Measurements from ENCODE around the gene RALY. TPM values are rescaled to one million over a fixed set of nuclear protein-coding genes. Genes with fewer than 3 reads are reported as not detected.

The RALY gene
- total RNA-seq, 1 donor: 42.3 TPM

DNA sequence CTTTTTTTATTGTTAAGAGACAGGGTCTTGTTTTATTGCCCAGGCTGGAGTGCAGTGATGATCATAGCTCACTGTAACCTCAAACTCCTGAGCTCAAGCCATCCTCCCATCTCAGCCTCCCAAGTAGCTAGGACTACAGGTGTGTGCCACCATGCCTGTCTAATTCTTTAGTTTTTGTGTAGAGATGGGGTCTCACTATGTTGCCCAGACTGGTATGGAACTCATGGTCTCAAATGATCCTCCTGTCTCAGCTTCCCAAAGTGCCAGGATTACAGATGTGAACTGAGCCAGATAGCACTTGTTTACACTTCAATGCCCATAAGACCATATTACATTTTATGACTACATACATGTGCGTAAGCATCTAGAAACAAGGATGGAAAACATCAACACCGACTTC is 100.2 kb downstream of the RALY start:
- TF ChIP-seq, protein P1, sequence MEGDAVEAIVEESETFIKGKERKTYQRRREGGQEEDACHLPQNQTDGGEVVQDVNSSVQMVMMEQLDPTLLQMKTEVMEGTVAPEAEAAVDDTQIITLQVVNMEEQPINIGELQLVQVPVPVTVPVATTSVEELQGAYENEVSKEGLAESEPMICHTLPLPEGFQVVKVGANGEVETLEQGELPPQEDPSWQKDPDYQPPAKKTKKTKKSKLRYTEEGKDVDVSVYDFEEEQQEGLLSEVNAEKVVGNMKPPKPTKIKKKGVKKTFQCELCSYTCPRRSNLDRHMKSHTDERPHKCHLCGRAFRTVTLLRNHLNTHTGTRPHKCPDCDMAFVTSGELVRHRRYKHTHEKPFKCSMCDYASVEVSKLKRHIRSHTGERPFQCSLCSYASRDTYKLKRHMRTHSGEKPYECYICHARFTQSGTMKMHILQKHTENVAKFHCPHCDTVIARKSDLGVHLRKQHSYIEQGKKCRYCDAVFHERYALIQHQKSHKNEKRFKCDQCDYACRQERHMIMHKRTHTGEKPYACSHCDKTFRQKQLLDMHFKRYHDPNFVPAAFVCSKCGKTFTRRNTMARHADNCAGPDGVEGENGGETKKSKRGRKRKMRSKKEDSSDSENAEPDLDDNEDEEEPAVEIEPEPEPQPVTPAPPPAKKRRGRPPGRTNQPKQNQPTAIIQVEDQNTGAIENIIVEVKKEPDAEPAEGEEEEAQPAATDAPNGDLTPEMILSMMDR (IDR thresholded peaks at IDR 0.05; ENCODE audit: insufficient read depth, low read depth, low read length): no peak

GRCh38 chr20:34095825-34096224 is 102.1 kb downstream of the RALY start:
- no peak for DNase-seq (ENCODE audit: low read depth)
- no peak overlapping the region for H3K4me3 ChIP-seq (ENCODE audit: low read depth, low read length)
- TF ChIP-seq, protein P1 (IDR thresholded peaks at IDR 0.05; ENCODE audit: insufficient read depth, low read depth, low read length): no peak

More for the DNA sequence above, 100.2 kb downstream of the RALY start:
- no peak for DNase-seq (ENCODE audit: low read depth)
- H3K4me3 ChIP-seq (ENCODE audit: low read depth, low read length): no peak overlapping the region

GRCh38 chr20:34096699-34097444 is 103.2 kb downstream of the RALY start:
- TF ChIP-seq, protein P1 (IDR thresholded peaks at IDR 0.05; ENCODE audit: insufficient read depth, low read depth, low read length): no peak
- DNase-seq (ENCODE audit: low read depth): no peak
- no peak overlapping the region for H3K4me3 ChIP-seq (ENCODE audit: low read depth, low read length)

DNA sequence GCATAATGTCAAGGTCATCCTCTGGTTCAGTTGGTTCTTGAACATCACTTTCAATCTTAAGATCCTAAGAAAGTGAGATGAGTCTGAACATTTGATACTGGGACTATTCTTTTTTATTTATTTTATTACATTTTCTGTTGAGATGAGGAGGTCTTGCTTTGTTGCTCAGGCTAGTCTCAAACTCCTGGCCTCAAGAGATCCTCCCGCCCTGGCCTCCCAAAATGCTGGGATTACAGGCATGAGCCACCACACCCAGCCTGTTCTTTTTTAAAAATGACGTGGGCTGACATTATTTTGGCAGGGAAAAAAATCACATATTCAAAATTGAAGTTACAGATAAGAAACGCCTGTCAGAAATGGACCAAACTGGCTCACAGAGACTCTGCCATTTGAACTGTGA is 104.9 kb downstream of the RALY start:
- H3K4me3 ChIP-seq (ENCODE audit: low read depth, low read length): no peak overlapping the region
- no peak for DNase-seq (ENCODE audit: low read depth)
- TF ChIP-seq, protein P1 (IDR thresholded peaks at IDR 0.05; ENCODE audit: insufficient read depth, low read depth, low read length): no peak

- TF ChIP-seq, protein P1 (IDR thresholded peaks at IDR 0.05; ENCODE audit: insufficient read depth, low read depth, low read length): no peak
- no peak overlapping the region for H3K4me3 ChIP-seq (ENCODE audit: low read depth, low read length)
- DNase-seq (ENCODE audit: low read depth): no peak
These were observed 106.0 kb downstream of the RALY start for GRCh38 chr20:34099675-34100074.

DNA sequence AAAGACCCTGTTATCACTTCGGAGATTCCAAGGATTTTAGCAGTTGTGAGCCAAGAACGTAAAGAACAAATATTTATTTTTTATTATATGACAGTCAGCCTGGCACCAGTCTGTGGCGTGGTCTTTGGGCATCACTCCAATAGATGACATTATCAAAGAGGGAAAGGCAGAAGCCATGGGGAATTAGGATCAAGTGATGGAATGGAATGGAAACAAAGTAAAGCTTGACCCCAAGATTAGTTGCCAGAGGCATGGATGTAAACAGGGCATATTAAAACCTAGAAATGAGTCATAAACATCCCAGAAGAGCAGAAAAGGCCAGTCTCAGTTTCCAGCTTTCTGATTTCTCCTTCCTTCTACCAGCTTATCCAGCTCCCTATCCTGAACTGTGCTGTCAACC is 106.9 kb downstream of the RALY start:
- DNase-seq (ENCODE audit: low read depth): no peak
- no peak overlapping the region for H3K4me3 ChIP-seq (ENCODE audit: low read depth, low read length)
- TF ChIP-seq, protein P1 (IDR thresholded peaks at IDR 0.05; ENCODE audit: insufficient read depth, low read depth, low read length): no peak

GRCh38 chr20:34102342-34102741 is 108.6 kb downstream of the RALY start:
- no peak for DNase-seq (ENCODE audit: low read depth)
- TF ChIP-seq, protein P1 (IDR thresholded peaks at IDR 0.05; ENCODE audit: insufficient read depth, low read depth, low read length): no peak
- H3K4me3 ChIP-seq (ENCODE audit: low read depth, low read length): no peak overlapping the region
